ENCODE measurements around the gene TRABD.

Gene TRABD

DNA sequence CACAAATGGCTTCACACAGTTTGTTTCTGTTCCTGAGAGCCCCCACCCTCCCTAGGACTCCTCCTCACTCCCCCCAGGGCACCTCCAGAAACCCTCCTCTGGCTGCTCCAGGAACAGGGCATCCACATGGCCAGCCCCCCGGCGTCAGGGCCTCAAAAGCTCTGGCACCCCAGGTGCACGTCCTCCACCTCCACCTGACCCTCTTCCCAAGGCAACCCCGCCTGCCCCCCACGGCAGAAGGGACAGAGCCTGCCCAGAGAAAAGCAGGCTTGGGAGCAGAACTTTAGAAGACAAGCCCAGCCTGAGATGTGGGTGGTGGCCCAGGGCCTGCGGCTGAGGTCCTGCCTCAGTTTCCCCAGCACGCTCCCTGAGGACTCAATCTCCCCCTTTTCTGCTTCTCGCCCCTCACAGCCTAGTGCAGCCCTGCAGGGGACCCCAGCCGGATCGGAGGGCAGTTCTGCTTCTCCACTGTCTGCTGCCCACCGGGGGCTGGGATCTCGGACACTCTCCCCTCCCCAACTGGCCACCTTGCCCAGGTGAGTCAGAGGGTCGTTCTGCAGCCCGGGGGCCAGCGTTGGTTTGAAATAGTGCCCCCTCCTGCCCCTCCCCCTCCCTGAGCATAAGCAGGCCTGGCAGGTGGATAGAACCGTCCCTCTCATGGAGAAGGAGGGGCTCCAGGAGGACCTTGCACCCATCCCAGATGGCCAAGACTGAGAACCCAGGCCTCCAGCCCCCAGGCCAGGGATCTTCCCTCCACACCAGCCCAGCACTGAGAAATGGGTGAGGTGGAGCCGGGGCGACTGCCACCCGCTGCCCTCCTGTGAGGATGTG, 2.4 kb upstream of the TRABD start:
- no peak for DNase-seq (ENCODE audit: low read depth)
- H3K4me3 ChIP-seq (ENCODE audit: control insufficient read depth, low read depth, low read length): no peak overlapping the region
- TF ChIP-seq, protein P1, sequence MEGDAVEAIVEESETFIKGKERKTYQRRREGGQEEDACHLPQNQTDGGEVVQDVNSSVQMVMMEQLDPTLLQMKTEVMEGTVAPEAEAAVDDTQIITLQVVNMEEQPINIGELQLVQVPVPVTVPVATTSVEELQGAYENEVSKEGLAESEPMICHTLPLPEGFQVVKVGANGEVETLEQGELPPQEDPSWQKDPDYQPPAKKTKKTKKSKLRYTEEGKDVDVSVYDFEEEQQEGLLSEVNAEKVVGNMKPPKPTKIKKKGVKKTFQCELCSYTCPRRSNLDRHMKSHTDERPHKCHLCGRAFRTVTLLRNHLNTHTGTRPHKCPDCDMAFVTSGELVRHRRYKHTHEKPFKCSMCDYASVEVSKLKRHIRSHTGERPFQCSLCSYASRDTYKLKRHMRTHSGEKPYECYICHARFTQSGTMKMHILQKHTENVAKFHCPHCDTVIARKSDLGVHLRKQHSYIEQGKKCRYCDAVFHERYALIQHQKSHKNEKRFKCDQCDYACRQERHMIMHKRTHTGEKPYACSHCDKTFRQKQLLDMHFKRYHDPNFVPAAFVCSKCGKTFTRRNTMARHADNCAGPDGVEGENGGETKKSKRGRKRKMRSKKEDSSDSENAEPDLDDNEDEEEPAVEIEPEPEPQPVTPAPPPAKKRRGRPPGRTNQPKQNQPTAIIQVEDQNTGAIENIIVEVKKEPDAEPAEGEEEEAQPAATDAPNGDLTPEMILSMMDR (conservative IDR thresholded peaks at IDR 0.05; ENCODE audit: control insufficient read depth, insufficient read depth, low read depth, low read length): no peak

DNA sequence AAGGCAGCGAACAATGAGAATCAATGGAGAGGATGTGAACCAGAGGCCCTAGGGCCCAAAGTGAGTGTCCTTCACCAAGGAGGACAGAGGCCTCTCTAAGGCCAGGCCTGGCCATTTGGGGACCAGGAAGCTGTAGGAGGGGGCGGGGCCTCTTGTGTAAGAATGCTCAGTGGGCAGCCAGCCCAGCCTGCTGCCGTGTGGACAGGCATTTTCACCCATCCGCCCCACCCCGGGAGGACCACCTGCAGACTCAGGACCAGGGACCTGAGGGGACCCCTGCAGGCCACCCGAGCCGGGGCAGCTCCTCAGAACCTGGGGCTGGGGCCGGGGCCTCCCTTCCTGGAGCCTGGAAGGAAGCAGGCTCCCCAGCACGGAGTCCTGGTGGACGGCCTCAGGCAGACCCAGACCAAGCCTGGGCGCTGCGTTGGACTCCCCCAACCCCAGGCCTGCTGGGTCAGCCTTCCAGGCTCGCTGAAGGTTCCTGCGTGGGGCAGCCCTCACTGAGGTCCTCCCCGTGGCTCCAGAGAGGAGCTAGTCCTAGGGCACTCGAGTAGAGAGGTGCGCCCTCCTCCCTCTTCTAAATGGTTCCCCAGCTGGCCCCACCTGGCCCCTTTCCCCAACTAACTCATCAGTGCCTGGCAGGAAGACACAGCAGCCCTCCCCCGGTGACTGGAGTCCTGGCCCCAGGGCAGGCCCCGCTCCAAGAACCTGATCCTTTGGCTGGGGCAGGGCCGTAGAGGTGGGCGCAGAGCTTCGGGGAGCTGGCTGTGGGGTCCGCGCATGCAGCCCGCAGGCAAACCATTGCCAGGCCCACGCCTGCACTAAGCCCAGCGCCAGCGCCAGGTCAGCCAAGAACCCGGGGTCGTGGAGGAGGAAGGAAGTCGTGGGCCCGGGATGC, 1.5 kb upstream of the TRABD start:
- TF ChIP-seq, protein P1 (conservative IDR thresholded peaks at IDR 0.05; ENCODE audit: control insufficient read depth, insufficient read depth, low read depth, low read length): no peak
- H3K4me3 ChIP-seq (ENCODE audit: control insufficient read depth, low read depth, low read length): no peak overlapping the region
- peak; percentile 46 for DNase-seq (ENCODE audit: low read depth)

DNA sequence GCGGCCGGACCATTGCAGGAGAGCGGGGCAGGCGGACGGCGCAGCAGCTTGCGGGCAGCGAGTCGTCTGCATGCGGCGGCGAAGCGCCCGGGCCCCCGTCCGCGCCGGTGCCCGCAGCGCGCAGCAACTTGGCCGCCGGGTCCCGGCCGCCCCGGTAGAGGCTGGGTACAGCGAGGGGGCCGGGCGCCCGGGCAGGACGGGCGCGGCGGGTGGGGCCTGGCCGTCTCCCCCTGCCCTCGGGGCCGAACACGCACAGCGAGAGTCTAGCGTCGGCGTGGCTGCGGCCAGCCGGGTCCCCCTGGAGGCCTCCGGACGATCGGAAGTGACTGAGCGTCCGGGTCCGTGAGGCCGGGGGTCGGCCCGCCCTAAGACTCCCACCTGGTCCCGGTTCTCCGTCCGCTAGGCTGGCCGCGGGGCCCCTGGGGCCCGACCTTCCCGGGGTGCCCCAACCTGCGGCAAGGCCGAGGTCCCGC, 775 bp upstream of the TRABD start:
- TF ChIP-seq, protein P1 (conservative IDR thresholded peaks at IDR 0.05; ENCODE audit: control insufficient read depth, insufficient read depth, low read depth, low read length): no peak
- peak overlapping the region; percentile 51 for H3K4me3 ChIP-seq (ENCODE audit: control insufficient read depth, low read depth, low read length)
- DNase-seq (ENCODE audit: low read depth): no peak

DNA sequence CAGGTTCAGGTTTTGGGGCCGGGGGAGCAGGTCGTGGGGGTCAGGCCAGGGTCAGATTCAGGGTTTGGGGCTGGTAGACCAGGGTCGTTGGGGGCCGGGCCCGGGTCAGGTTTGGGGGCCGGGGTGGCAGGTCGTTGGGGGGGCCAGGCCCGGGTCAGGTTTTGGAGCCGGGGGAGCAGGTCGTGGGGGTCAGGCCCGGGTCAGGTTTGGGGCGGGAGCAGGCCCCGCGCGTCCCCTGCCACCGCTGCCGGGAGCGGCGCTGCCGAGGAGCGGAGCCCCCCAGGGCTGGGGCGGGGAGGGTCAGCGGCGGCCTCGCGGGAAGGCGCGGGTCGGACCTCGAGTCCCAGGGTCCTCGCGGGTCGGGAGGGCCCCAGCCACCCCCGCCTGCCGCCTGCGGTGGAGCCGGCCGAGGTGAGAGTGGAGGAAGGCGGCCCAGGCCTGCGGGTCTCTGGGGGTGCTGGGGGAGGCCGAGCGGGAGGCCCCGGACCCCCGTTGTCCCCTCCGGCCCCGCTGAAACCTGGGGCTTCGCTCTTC, 535 bp downstream of the TRABD start:
- DNase-seq (ENCODE audit: low read depth): no peak
- TF ChIP-seq, protein P1 (conservative IDR thresholded peaks at IDR 0.05; ENCODE audit: control insufficient read depth, insufficient read depth, low read depth, low read length): no peak
- peak overlapping the region; percentile 54 for H3K4me3 ChIP-seq (ENCODE audit: control insufficient read depth, low read depth, low read length)

DNA sequence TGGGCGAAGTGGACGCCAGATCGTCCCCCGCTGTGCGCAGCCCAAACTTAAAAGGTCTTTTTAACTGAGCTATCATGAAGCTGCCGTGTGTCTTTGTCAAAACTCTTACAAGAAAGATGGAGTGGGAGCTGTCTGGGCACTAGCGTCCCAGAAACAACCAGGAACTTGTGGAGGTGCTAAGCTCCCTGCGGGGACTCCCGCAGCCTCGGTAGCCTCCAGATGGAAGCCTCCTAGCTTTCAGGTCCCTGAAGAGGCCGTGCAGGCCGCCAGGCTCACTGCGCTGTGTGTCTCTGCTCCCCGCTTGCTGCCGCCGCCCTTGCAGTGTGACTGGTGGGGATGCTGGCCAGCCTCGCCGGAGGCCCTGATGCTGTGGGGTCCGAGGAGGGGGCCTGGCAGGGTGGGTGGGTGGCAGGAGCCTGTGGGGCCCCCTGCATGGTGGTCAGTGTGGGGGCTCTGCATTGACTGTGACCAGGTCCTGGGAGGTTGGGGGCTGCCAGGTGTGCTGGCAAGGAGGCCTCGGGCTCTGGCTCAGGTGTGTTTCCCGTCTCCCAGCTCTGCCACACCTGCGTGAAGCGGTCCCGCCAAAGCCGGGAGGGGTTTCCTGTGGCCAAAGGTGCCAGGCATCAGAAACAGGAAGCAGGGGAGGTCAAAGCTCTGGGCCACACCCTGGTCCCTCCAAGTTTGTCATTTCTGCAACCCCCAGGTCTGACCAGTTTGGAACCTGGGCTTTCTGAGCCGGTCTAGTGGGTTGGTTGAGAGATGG, 1.2 kb downstream of the TRABD start:
- TF ChIP-seq, protein P1 (conservative IDR thresholded peaks at IDR 0.05; ENCODE audit: control insufficient read depth, insufficient read depth, low read depth, low read length): no peak
- H3K4me3 ChIP-seq (ENCODE audit: control insufficient read depth, low read depth, low read length): peak overlapping the region; percentile 54
- DNase-seq (ENCODE audit: low read depth): peak; percentile 29

DNA sequence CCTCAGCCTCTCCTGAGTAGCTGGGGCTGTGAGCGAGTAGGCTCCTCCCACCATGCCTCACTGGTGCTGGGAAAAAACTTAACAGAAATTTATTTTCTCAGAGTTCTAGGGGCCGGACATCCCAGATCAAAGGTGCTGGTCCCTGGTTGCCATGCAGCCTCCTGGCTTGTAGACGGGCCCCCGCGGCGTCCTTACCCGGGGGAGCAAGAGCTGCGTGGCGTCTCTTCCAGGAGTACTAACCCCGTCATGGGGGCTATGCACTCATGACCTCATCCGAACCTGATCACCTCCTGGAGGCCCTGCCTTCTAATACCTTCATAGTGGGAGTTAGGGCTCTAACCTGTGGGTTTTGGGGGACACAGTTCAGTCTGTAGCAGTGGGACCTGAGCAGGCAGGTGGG, 2.6 kb downstream of the TRABD start:
- TF ChIP-seq, protein P1 (conservative IDR thresholded peaks at IDR 0.05; ENCODE audit: control insufficient read depth, insufficient read depth, low read depth, low read length): no peak
- DNase-seq (ENCODE audit: low read depth): no peak
- H3K4me3 ChIP-seq (ENCODE audit: control insufficient read depth, low read depth, low read length): no peak overlapping the region

All from fibroblast of mammary gland (primary cell).